ENCODE measurements around the gene ZC3HAV1L.
"Not testable (repeated sequence)": the region's sequence is repeated elsewhere in the genome, so short reads cannot be mapped to it uniquely, and the experiment has no call there.

Gene ZC3HAV1L

DNA sequence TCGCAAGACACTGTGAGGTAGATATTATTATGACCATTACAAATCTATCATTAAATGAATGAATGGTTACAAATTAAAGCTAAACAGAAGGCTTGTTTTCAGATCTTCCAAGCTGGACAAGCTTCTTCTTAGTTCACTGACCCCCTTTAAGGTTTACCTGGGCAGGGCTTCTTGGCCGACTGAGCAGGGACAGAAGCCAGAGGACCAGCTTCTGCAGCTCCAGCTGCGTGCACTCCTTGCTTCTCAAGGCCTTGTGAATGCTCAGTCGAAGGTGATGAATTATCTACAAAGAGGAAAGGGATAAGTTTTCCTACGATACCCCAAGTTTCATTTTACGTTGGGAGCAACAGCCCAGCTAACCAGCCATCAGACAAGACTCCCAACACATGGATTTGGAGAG lies 9.3 kb downstream of the ZC3HAV1L start:
- Histone ChIP-seq H3K36me3 (ENCODE audit: insufficient read depth, low read length) (peaks cover 92% of the 10 kb centered on the region), H3K4me2 (ENCODE audit: insufficient read depth, low read length) (no peak overlapping the region), H3K27ac (ENCODE audit: low read length) (no peak overlapping the region), H2AFZ (ENCODE audit: low read depth, low read length) (no peak overlapping the region), H3K79me2 (ENCODE audit: insufficient read depth, low read length) (peaks cover 15% of the 10 kb centered on the region), H3K9ac (ENCODE audit: low read depth, low read length) (no peak overlapping the region), H3K4me1 (ENCODE audit: insufficient read depth, low read length) (no peaks in the 10 kb centered on the region; the same call in 1 of the 2 replicates), H3K27me3 (ENCODE audit: insufficient read depth, low read length, poor library complexity) (no peaks in the 10 kb centered on the region), H3K4me3 (ENCODE audit: low read depth in 1 of 2, low read length in 2 of 2) (no peak overlapping the region), H3K9me3 (ENCODE audit: insufficient read depth, low read length, severe bottlenecking) (no peaks in the 10 kb centered on the region), H4K20me1 (ENCODE audit: insufficient read depth, low read length) (0 out of 2 replicates have a peak, but pooled peaks cover 2% of the 10 kb centered on the region)
- DNase-seq = no peak
- TF ChIP-seq, protein P1, sequence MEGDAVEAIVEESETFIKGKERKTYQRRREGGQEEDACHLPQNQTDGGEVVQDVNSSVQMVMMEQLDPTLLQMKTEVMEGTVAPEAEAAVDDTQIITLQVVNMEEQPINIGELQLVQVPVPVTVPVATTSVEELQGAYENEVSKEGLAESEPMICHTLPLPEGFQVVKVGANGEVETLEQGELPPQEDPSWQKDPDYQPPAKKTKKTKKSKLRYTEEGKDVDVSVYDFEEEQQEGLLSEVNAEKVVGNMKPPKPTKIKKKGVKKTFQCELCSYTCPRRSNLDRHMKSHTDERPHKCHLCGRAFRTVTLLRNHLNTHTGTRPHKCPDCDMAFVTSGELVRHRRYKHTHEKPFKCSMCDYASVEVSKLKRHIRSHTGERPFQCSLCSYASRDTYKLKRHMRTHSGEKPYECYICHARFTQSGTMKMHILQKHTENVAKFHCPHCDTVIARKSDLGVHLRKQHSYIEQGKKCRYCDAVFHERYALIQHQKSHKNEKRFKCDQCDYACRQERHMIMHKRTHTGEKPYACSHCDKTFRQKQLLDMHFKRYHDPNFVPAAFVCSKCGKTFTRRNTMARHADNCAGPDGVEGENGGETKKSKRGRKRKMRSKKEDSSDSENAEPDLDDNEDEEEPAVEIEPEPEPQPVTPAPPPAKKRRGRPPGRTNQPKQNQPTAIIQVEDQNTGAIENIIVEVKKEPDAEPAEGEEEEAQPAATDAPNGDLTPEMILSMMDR (IDR thresholded peaks at IDR 0.05; ENCODE audit: borderline replicate concordance, extremely low read depth, low read length, poor library complexity, severe bottlenecking) = no peak
- TF ChIP-seq EZH2 (IDR thresholded peaks at IDR 0.05; ENCODE audit: borderline replicate concordance, low read depth, low read length, severe bottlenecking) = no peak
- ATAC-seq (ENCODE audit: insufficient read depth, low read depth) = no peak

DNA sequence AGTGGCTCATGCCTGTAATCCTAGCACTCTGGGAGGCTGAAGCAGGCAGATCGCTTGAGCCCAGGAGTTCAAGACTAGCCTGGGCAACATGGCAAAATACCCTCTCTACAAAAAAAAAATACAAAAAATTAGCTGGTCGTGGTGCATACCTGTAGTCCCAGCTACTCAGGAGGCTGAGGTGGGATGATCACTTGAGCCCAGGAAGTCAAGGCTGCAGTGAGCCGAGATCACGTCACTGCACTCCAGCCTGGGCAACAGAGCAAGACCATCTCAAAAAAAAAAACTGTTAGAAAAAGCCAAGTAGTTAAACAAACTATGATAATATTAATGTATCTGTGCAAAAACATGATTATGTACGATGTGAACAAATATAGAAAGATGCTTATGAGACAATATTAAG lies 10.0 kb downstream of the ZC3HAV1L start:
- not testable (repeated sequence) for ATAC-seq (ENCODE audit: insufficient read depth, low read depth); H3K27ac ChIP-seq (ENCODE audit: low read length); H3K4me3 ChIP-seq (ENCODE audit: low read depth in 1 of 2, low read length in 2 of 2); H3K9ac ChIP-seq (ENCODE audit: low read depth, low read length); H3K9me3 ChIP-seq (ENCODE audit: insufficient read depth, low read length, severe bottlenecking); H3K4me2 ChIP-seq (ENCODE audit: insufficient read depth, low read length); H3K4me1 ChIP-seq (ENCODE audit: insufficient read depth, low read length); H2AFZ ChIP-seq (ENCODE audit: low read depth, low read length); H3K27me3 ChIP-seq (ENCODE audit: insufficient read depth, low read length, poor library complexity); DNase-seq; H4K20me1 ChIP-seq (ENCODE audit: insufficient read depth, low read length)
- peaks cover 11% of the 10 kb centered on the region for H3K79me2 ChIP-seq (ENCODE audit: insufficient read depth, low read length)
- peaks cover 87% of the 10 kb centered on the region for H3K36me3 ChIP-seq (ENCODE audit: insufficient read depth, low read length)

DNA sequence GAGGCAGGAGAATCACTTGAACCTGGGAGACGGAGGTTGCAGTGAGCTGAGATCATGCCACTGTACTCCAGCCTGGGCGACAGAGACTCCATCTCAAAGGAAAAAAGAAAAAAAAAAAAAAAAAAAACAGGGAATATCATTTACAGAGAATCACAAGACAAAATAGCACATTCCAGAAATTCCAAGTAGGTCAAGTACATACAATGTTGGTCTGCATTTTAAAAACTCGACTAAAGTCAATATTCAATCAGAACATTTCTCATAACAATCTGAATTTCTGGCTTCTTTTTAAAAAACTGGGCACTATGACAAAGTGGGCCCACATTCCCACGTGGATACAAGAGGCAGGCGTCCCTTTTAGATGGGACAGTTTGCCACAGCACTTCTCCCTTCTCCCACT lies 12.8 kb downstream of the ZC3HAV1L start:
- H3K4me3 ChIP-seq (ENCODE audit: low read depth in 1 of 2, low read length in 2 of 2) = no peak overlapping the region
- TF ChIP-seq, protein P1 (IDR thresholded peaks at IDR 0.05; ENCODE audit: borderline replicate concordance, extremely low read depth, low read length, poor library complexity, severe bottlenecking) = no peak
- TF ChIP-seq EZH2 (IDR thresholded peaks at IDR 0.05; ENCODE audit: borderline replicate concordance, low read depth, low read length, severe bottlenecking) = no peak
- H4K20me1 ChIP-seq (ENCODE audit: insufficient read depth, low read length) = 0 out of 2 replicates have a peak, but pooled peaks cover 2% of the 10 kb centered on the region
- no peak for DNase-seq
- no peak overlapping the region for H3K4me2 ChIP-seq (ENCODE audit: insufficient read depth, low read length)
- peaks cover 6% of the 10 kb centered on the region for H3K79me2 ChIP-seq (ENCODE audit: insufficient read depth, low read length)
- H3K9me3 ChIP-seq (ENCODE audit: insufficient read depth, low read length, severe bottlenecking) = no peaks in the 10 kb centered on the region
- no peak overlapping the region for H3K27ac ChIP-seq (ENCODE audit: low read length)
- H3K27me3 ChIP-seq (ENCODE audit: insufficient read depth, low read length, poor library complexity) = no peaks in the 10 kb centered on the region
- peaks cover 67% of the 10 kb centered on the region for H3K36me3 ChIP-seq (ENCODE audit: insufficient read depth, low read length)
- H3K9ac ChIP-seq (ENCODE audit: low read depth, low read length) = no peak overlapping the region
- no peak overlapping the region for H2AFZ ChIP-seq (ENCODE audit: low read depth, low read length)
- H3K4me1 ChIP-seq (ENCODE audit: insufficient read depth, low read length) = no peaks in the 10 kb centered on the region
- ATAC-seq (ENCODE audit: insufficient read depth, low read depth) = no peak

DNA sequence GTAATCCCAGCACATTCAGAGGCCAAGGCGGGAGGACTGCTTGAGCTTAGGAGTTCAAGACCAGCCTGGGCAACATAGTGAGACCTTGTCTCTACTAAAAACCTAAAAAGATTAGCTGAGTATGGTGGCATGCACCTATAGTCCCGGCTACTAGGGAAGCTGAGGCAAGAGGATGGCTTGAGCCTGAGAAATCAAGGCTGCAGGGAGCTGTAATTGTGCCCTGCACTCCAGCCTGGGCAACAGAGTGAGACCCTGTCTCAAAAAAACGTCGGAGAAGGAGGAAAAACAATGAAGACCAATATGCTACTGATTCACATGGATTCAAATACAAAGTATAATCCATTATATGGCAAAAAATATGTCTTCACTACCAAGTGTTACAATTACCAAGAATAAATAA lies 13.6 kb downstream of the ZC3HAV1L start:
- no peak for TF ChIP-seq EZH2 (IDR thresholded peaks at IDR 0.05; ENCODE audit: borderline replicate concordance, low read depth, low read length, severe bottlenecking)
- TF ChIP-seq, protein P1 (IDR thresholded peaks at IDR 0.05; ENCODE audit: borderline replicate concordance, extremely low read depth, low read length, poor library complexity, severe bottlenecking) = no peak
- no peak for DNase-seq
- ATAC-seq (ENCODE audit: insufficient read depth, low read depth) = no peak

More for the DNA sequence above, 13.6 kb downstream of the ZC3HAV1L start:
- Histone ChIP-seq H4K20me1 (ENCODE audit: insufficient read depth, low read length) (0 out of 2 replicates have a peak, but pooled peaks cover 2% of the 10 kb centered on the region), H3K4me1 (ENCODE audit: insufficient read depth, low read length) (peaks cover 1% of the 10 kb centered on the region), H3K27me3 (ENCODE audit: insufficient read depth, low read length, poor library complexity) (no peaks in the 10 kb centered on the region), H3K4me2 (ENCODE audit: insufficient read depth, low read length) (no peak overlapping the region), H3K4me3 (ENCODE audit: low read depth in 1 of 2, low read length in 2 of 2) (no peak overlapping the region), H3K9me3 (ENCODE audit: insufficient read depth, low read length, severe bottlenecking) (no peaks in the 10 kb centered on the region), H3K36me3 (ENCODE audit: insufficient read depth, low read length) (peaks cover 59% of the 10 kb centered on the region), H3K79me2 (ENCODE audit: insufficient read depth, low read length) (peaks cover 6% of the 10 kb centered on the region), H3K9ac (ENCODE audit: low read depth, low read length) (no peak overlapping the region), H2AFZ (ENCODE audit: low read depth, low read length) (no peak overlapping the region), H3K27ac (ENCODE audit: low read length) (no peak overlapping the region)
